Panc1 (cell line): ENCODE data around the gene SNX7. TPM values are rescaled to one million over a fixed set of nuclear protein-coding genes. Genes with fewer than 3 reads are reported as not detected.

Experiments
- ATAC-seq: fragments of 200-7000 bp; cut with Tn5 transposase; 2 replicates; pipeline ENCODE4 v1.9.1; 2020; ENCODE audit warnings: mild to moderate bottlenecking, moderate library complexity
- BruUV-seq: library from RNA; stranded (reverse); fragments of 400-500 nt; replicated peaks from 2 replicates; lab custom pipeline; 2021; lab: Mats Ljungman, UMichigan
- CTCF ChIA-PET: fragments of 300-600 bp; sonication (Branson Sonifier 250); formaldehyde crosslinking; loops from one replicate; lab custom pipeline; 2022; ENCODE audit warnings: antibody characterized with exemption; lab: Charles Lee
- POLR2A ChIA-PET: fragments of 300-600 bp; sonication (Branson Sonifier 250); formaldehyde crosslinking; loops from one replicate; lab custom pipeline; 2022; ENCODE audit warnings: antibody characterized with exemption; lab: Charles Lee
- DNase-seq: peaks from one replicate; pipeline ENCODE4 v3.0.0-alpha.2; 2010; ENCODE audit warnings: low read depth, low spot score
- H3K27ac ChIP-seq: 2 replicates; pipeline ENCODE4 v1.5.1; 2011; ENCODE audit warnings: mild to moderate bottlenecking, low read length, inconsistent platforms
- H3K27me3 ChIP-seq: fragments of 200-500 bp; sonication (Bioruptor generic); 2 replicates; pipeline ENCODE4 v1.6.0; 2014; ENCODE audit warnings: low read length, inconsistent platforms; ENCODE audit not compliant: control insufficient read depth, insufficient read depth
- H3K36me3 ChIP-seq: fragments of 200-500 bp; sonication (Bioruptor generic); 2 replicates; pipeline ENCODE4 v1.5.1; 2014; ENCODE audit warnings: inconsistent platforms, mild to moderate bottlenecking, low read length, moderate library complexity; ENCODE audit not compliant: control insufficient read depth, insufficient read depth
- H3K4me1 ChIP-seq: 2 replicates; pipeline ENCODE4 v1.5.1; 2011; ENCODE audit warnings: inconsistent platforms, mild to moderate bottlenecking, low read length, moderate library complexity; ENCODE audit not compliant: control insufficient read depth, insufficient read depth
- H3K4me3 ChIP-seq, 2 experiments: 2 replicates each; pipeline ENCODE4 v1.5.1; 2011 to 2012; ENCODE audit warnings: low read depth in 2 of 2, low read length in 2 of 2, mild to moderate bottlenecking in 2 of 2, inconsistent platforms in 1 of 2, moderate library complexity in 1 of 2
- H3K9me3 ChIP-seq: fragments of 200-500 bp; sonication (Bioruptor generic); 2 replicates; pipeline ENCODE4 v1.5.1; 2014; ENCODE audit warnings: low read depth, mild to moderate bottlenecking, inconsistent platforms, low read length, moderate library complexity; ENCODE audit not compliant: control insufficient read depth, insufficient read depth
- POLR2AphosphoS5 ChIP-seq: IDR thresholded peaks from 2 replicates; pipeline ENCODE4 v1.6.1; 2012; ENCODE audit warnings: mild to moderate bottlenecking, low read depth, low read length, moderate library complexity
- SIN3A ChIP-seq: IDR thresholded peaks from 2 replicates; pipeline ENCODE4 v1.6.1; 2012; ENCODE audit warnings: low read depth, mild to moderate bottlenecking, low read length, moderate library complexity, borderline replicate concordance; ENCODE audit not compliant: insufficient read depth
- TCF7L2 ChIP-seq: IDR thresholded peaks from 2 replicates; pipeline ENCODE4 v1.6.1; 2011; ENCODE audit warnings: mild to moderate bottlenecking, low read depth, low read length, inconsistent platforms
- in situ Hi-C: cut with HindIII; loops from 2 replicates; pipeline ENCODE4 v1.10.0; 2016; ENCODE audit warnings: low sequenced_read_pairs, low pct_unique_long_range_greater_than_20kb
- intact Hi-C: fragments of 100-400 bp; cut with micrococcal nuclease; formaldehyde crosslinking; loops from one replicate; pipeline ENCODE4 v1.10.0; 2022; ENCODE audit not compliant: unreplicated experiment
- total RNA-seq: library from RNA; stranded (reverse); gene quantifications from one replicate; pipeline ENCODE4 v1.2.1, GENCODE V29; 2021; ENCODE audit not compliant: unreplicated experiment
- TF ChIP-seq, protein P1 (sequence below): fragments of 450-650 bp; IDR thresholded peaks from 2 replicates; pipeline ENCODE4 v1.5.1; 2017; ENCODE audit warnings: mild to moderate bottlenecking
- TF ChIP-seq, protein P2 (sequence below), 2 experiments: IDR thresholded peaks; 2 replicates each; pipeline ENCODE4 v1.6.1; 2011 to 2012; ENCODE audit warnings: low read depth in 2 of 2, control low read depth in 1 of 2, low read length in 1 of 2, mild to moderate bottlenecking in 1 of 2, moderate library complexity in 1 of 2; ENCODE audit not compliant: insufficient read depth in 1 of 2

Gene SNX7
- total RNA-seq, 1 experiment from 2014 or later: 37.4 TPM

DNA sequence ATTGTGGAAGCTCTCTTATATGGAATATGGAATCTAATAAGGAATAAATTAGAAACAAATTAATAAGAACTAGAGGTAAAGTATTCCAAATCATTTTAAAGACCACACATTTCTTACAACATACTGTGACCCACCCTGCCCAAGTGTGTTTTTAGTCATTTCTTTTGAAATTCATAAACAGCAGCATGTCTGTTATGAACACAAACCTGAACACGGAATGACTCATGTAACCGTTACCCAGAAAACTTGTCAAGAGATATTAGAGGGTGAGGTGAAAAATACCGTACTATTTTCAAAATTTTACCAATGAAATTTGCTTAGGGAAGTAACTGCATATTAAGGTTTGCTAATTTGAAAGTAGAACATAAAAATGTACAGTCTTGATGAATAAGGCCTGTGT lies 48.4 kb downstream of the SNX7 start:
- Histone ChIP-seq H3K27me3 (no peaks in the 10 kb centered on the region), H3K27ac (no peak overlapping the region), H3K4me1 (no peaks in the 10 kb centered on the region), H3K9me3 (no peaks in the 10 kb centered on the region), H3K4me3 (no peak overlapping the region), H3K36me3 (no peaks in the 10 kb centered on the region)
- DNase-seq (no peak), ATAC-seq (no peak)
- in situ Hi-C loops (no loop called here), intact Hi-C loops (no loop called here)
- no TSS peak for BruUV-seq
- POLR2A ChIA-PET: no interaction called here
- CTCF ChIA-PET: no interaction called here
- no peak for TF ChIP-seq POLR2AphosphoS5
- TF ChIP-seq, protein P1, sequence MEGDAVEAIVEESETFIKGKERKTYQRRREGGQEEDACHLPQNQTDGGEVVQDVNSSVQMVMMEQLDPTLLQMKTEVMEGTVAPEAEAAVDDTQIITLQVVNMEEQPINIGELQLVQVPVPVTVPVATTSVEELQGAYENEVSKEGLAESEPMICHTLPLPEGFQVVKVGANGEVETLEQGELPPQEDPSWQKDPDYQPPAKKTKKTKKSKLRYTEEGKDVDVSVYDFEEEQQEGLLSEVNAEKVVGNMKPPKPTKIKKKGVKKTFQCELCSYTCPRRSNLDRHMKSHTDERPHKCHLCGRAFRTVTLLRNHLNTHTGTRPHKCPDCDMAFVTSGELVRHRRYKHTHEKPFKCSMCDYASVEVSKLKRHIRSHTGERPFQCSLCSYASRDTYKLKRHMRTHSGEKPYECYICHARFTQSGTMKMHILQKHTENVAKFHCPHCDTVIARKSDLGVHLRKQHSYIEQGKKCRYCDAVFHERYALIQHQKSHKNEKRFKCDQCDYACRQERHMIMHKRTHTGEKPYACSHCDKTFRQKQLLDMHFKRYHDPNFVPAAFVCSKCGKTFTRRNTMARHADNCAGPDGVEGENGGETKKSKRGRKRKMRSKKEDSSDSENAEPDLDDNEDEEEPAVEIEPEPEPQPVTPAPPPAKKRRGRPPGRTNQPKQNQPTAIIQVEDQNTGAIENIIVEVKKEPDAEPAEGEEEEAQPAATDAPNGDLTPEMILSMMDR: no peak

DNA sequence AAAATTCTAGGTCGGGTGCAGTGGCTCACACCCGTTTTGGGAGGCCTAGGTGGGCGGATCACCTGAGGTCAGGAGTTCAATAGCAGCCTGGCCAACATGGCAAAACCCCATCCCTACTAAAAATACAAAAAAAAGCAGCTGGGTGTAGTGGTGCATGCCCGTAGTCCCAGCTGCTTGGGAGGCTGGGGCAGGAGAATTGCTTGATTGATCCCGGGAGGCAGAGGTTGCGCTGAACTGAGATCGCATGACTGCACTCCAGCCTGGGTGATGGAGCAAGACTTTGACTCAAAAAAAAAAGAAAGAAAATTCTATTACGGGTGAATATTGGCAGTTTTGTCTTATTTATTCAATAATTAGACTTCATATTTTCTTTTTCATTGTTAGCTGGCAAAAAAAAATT lies 62.1 kb downstream of the SNX7 start:
- in situ Hi-C loops (no loop called here), intact Hi-C loops (no loop called here)
- H3K36me3 ChIP-seq: no peaks in the 10 kb centered on the region
- BruUV-seq: no TSS peak
- H3K4me1 ChIP-seq: no peaks in the 10 kb centered on the region
- no peaks in the 10 kb centered on the region for H3K27me3 ChIP-seq
- no peak overlapping the region for H3K27ac ChIP-seq
- no peak overlapping the region for H3K4me3 ChIP-seq
- POLR2A ChIA-PET: no interaction called here
- CTCF ChIA-PET: no interaction called here
- no peak for DNase-seq
- H3K9me3 ChIP-seq: no peaks in the 10 kb centered on the region
- TF ChIP-seq SIN3A (no peak), POLR2AphosphoS5 (no peak), TCF7L2 (no peak)
- TF ChIP-seq, protein P1: no peak
- TF ChIP-seq, protein P2, sequence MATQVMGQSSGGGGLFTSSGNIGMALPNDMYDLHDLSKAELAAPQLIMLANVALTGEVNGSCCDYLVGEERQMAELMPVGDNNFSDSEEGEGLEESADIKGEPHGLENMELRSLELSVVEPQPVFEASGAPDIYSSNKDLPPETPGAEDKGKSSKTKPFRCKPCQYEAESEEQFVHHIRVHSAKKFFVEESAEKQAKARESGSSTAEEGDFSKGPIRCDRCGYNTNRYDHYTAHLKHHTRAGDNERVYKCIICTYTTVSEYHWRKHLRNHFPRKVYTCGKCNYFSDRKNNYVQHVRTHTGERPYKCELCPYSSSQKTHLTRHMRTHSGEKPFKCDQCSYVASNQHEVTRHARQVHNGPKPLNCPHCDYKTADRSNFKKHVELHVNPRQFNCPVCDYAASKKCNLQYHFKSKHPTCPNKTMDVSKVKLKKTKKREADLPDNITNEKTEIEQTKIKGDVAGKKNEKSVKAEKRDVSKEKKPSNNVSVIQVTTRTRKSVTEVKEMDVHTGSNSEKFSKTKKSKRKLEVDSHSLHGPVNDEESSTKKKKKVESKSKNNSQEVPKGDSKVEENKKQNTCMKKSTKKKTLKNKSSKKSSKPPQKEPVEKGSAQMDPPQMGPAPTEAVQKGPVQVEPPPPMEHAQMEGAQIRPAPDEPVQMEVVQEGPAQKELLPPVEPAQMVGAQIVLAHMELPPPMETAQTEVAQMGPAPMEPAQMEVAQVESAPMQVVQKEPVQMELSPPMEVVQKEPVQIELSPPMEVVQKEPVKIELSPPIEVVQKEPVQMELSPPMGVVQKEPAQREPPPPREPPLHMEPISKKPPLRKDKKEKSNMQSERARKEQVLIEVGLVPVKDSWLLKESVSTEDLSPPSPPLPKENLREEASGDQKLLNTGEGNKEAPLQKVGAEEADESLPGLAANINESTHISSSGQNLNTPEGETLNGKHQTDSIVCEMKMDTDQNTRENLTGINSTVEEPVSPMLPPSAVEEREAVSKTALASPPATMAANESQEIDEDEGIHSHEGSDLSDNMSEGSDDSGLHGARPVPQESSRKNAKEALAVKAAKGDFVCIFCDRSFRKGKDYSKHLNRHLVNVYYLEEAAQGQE (IDR thresholded peaks at IDR 0.05; ENCODE audit: insufficient read depth in 1 of 2, low read depth in 2 of 2, low read length in 1 of 2): no peak
- ATAC-seq: no peak
